DND-41 (cell line): ENCODE measurements around the gene SLC4A2.

Source experiments
- EZH2 ChIP-seq: IDR thresholded peaks from 3 replicates; pipeline ENCODE4 v1.6.1; 2012; ENCODE audit warnings: borderline replicate concordance, low read depth, mild to moderate bottlenecking, moderate library complexity, low read length, inconsistent platforms; ENCODE audit not compliant: severe bottlenecking
- TF ChIP-seq, protein P1 (sequence below): IDR thresholded peaks from 2 replicates; pipeline ENCODE4 v1.5.1; 2012; ENCODE audit warnings: borderline replicate concordance, low read length, moderate library complexity, mild to moderate bottlenecking; ENCODE audit not compliant: poor library complexity, severe bottlenecking; ENCODE audit errors: extremely low read depth

DNA sequence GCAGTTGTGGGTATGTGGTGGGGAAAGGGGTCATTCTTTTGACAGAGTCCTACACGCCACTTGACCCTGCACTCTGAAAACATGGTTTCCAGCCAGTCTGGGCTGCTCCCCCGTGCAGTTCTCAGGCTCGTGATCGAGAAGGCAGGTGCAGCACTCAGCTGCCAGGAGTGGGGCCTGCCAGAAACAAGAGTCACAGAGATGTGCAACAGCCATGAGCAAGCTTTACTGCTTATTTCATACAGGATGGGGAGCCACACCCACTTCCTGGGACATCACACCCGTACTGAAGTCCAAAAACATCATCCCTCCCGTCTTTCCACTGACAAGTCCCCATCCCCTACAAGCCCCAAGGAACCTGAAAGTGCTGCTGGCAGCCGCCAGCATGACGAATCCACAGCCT lies 44.4 kb upstream of the SLC4A2 start:
- TF ChIP-seq, protein P1, sequence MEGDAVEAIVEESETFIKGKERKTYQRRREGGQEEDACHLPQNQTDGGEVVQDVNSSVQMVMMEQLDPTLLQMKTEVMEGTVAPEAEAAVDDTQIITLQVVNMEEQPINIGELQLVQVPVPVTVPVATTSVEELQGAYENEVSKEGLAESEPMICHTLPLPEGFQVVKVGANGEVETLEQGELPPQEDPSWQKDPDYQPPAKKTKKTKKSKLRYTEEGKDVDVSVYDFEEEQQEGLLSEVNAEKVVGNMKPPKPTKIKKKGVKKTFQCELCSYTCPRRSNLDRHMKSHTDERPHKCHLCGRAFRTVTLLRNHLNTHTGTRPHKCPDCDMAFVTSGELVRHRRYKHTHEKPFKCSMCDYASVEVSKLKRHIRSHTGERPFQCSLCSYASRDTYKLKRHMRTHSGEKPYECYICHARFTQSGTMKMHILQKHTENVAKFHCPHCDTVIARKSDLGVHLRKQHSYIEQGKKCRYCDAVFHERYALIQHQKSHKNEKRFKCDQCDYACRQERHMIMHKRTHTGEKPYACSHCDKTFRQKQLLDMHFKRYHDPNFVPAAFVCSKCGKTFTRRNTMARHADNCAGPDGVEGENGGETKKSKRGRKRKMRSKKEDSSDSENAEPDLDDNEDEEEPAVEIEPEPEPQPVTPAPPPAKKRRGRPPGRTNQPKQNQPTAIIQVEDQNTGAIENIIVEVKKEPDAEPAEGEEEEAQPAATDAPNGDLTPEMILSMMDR = no peak
- TF ChIP-seq EZH2 = no peak
